Transverse colon (tissue), 3 donors: ENCODE measurements around the gene FAIM2.

Experiments used
- CTCF ChIP-seq, 5 experiments: fragments of 200-600 bp in 3 of 5; fragments of 450-650 bp in 2 of 5; sonication (generic) in 3 of 5; IDR thresholded peaks; 1 replicate in 2 of 5; 2 replicates in 3 of 5; pipeline ENCODE4 v1.5.1; 2016 to 2017; ENCODE audit warnings: antibody characterized with exemption in 5 of 5, inconsistent platforms in 3 of 5, mild to moderate bottlenecking in 2 of 5, moderate library complexity in 1 of 5
- EP300 ChIP-seq: sonication (generic); formaldehyde crosslinking; IDR thresholded peaks from one replicate; pipeline ENCODE4 v1.6.1; 2017; ENCODE audit warnings: antibody characterized with exemption, low read depth

DNA sequence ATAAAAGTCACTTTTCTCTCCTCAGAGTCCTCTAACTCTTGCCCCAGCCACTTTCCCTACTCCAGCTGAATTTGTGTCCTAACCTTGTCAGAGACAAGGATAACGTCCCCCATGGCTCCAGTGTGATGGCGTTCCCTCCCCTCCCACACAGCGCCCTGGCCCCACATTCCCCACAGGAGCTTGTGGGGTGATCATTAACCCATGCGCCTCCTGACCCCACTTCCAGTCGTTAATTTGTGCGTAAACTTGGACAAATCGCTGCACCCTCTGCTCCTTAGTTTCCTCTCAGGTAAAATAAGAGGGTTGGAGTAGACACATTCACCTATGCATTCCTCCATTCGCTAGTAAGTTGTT is 37.9 kb downstream of the FAIM2 start:
- TF ChIP-seq EP300 (no peak), CTCF (IDR thresholded peaks at IDR 0.05) (no peak)
